LHCN-M2 (cell line): ENCODE results near the gene PTPRU. TPM values are rescaled to one million over a fixed set of nuclear protein-coding genes. Genes with fewer than 3 reads are reported as not detected.

Experiments
- DNase-seq: peaks from one replicate; pipeline ENCODE4 v3.0.0-alpha.2; 2012; ENCODE audit warnings: low read depth
- total RNA-seq: library from RNA; depleted of rRNA; stranded (reverse); fragments of >200 nt; gene quantifications from 2 replicates; pipeline ENCODE4 v1.2.3, GENCODE V29; 2014

The PTPRU gene
- total RNA-seq, 1 experiment from 2014 or later: 96.7 TPM

- peak; percentile 55 for DNase-seq
Observed at GRCh38 chr1:29243871-29244200, 7.5 kb downstream of the PTPRU start.

DNA sequence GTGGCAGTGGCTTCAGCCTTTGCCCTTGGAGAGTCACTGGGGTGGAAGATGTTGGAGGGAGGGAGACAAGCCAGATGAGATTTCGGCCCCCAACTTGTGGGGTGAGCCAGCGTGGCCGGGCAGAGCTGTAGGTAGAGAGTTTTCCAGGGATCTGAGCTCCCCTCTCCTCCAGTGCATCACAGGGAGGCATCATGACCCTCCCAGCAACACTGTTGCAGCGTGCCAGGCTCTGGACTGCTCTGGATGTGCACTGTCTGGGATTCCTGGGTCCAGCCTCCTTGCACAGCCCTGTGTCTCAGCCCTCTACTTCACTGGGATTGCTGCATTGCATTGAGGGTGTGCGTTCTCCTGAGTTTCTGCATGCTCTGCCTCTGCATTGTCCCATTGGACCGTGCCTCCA is 8.9 kb downstream of the PTPRU start:
- no peak for DNase-seq

DNA sequence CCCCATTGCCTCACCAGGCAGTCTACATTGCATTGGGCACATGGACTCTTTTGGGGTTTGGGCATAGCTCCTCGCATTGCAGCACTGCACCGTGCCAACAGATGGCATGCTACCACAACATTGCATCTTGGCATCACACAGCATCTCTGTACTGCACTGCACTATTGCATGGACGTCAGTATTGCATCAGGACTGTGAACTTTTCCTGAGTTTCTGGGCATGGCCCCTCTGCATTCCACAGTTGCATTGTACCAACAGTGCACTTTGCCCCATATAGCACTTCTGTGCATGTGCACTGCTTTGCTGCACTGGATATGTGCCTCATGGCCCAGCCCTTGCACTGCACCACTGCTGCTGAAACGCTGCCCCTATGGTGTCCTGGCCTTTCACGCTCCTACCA is 9.6 kb downstream of the PTPRU start:
- peak; percentile 56 for DNase-seq

DNA sequence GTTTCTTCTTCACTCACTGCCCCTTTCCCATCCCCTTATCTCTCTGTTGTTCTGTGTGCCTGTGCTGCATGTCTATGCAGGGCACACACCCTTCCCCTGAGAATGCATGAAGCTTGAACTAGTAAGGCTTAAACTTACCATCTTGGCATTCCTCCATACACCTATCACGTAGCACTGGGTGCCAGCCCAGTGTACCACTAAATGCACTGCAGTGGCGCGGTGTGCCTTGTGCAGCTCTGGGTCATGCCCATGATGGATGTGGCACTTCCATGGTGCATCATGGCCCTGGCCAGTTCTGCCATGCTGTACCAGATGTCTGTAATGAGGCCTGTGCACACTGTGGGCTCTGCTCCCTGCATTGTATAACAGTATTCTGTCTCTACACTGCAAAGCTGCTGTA is 10.7 kb downstream of the PTPRU start:
- no peak for DNase-seq

DNA sequence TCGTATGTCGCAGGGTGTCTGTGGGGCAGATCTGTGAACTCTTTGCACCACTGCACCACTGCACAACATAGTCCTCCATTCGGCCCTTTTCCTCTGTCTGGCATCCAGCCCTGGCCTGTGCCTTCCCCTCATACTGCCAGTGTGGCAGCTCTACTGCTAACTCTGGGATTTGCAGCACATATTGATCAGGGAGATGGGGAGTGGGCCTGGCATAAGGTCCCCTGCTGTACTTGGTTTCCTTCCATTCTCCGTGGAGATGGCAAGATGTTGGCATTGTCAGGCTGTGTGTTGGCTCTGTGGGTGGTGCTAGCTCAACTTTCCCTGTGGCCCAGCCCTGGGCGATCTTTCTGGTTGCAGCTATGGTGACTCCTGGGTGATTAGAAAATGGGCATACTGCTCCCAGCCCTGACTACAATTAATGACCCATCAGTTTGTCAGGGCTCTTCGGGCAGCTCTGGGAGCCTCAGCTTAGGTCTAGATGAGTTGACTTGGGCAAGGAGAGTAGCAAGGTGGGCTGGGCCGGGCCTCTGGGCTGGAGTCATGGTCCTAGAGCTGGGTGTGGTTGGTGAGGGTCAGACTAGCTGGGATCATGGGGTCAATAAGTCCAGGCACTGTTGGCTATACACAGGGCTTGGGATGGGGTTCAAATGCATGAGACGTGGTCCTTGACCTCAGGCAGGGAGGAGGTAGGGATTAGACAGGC is 11.4 kb downstream of the PTPRU start:
- DNase-seq: no peak

DNA sequence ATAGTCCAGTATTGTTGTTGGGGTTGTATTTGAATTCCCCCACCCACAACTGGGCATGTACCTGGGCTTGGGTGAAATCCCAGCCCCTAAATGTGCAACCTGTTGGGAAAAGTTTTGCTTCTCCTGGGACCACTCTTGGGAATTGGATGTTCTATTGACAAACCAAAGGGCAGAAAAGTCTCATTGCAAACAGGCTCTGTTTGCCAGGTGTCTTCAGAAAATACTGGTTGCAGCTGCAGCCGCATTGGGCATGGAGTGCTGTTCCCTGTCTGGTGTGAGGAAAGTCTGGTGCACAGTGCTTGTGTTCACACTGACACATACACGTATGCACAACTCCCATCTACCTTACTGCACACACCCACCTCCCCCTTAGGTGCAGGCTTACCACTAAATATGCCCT is 12.1 kb downstream of the PTPRU start:
- no peak for DNase-seq

DNA sequence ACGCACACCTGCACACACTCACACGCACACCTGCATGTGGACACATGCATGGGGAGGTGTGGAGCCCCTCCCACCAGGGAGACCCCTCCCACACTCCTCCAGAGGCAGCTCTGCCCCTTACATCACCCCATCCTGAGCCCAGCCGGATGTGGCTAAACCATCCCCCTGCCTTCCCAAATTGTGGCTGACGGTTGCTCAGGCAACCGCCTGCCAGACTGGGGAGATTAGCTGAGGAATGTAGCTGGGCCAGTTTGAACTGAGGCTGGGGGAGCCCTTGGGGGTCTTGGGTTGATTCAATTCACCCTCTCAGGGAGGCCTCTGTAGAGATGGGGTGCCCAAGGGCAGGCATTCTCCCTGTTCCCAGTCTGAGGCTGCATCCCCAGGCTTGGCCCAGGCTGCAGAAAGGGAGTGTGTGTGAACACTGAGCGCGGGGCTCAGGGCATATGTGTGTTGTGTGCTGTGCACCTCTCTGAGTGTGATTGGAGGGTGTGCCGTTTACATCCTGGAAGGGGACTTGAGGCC is 12.9 kb downstream of the PTPRU start:
- DNase-seq: peak; percentile 48

DNA sequence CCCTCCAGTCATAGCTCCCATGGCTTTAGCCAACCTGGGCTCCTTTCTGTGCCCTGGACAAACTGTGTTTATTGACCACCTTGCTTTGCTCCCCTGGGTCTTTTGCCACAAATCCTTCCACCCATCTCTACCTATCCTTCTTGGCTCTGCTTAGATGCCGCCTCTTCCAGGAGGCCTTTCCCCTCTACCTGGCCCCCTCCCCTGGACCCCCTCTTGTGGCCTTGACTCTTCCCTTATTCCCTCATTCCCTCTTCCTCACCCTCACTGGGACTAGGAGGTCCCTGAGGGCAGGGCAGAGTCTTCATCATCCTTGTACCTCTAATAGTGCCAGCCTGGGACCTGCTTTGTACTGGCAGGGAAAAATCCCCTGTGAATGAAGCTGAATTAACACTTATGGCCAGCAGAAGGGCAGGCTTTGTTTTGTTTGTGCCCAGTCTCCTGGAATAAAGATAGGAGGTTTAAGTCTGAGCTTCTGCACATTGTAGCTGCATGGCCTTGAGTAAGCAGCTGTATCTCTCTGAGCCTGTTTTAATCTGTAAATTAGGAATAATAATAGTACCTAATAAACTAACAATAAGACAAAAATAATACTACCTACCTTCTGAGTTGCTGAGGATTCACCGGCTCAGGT is 13.7 kb downstream of the PTPRU start:
- DNase-seq: no peak

- DNase-seq: no peak
Observed at GRCh38 chr1:29251164-29252124, 15.1 kb downstream of the PTPRU start.

DNA sequence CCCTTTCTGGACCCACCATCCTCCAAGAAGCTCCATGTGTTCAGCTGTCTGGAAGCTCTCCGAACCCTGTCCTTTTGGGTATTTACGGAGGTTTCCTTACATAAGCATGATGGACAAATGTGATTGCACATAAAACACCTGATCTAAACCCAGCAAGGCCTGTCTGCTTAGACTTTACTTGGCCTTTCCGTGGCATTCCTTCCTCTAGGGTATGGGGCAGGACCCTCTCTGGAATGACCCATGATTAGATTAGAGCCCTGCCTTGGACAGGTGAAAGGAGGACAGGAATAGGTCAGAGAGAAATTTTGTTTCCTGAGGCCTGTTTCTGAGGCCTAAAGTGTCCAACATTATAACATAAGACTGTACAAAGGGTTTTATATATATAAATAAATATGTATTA is 16.9 kb downstream of the PTPRU start:
- DNase-seq: no peak

DNA sequence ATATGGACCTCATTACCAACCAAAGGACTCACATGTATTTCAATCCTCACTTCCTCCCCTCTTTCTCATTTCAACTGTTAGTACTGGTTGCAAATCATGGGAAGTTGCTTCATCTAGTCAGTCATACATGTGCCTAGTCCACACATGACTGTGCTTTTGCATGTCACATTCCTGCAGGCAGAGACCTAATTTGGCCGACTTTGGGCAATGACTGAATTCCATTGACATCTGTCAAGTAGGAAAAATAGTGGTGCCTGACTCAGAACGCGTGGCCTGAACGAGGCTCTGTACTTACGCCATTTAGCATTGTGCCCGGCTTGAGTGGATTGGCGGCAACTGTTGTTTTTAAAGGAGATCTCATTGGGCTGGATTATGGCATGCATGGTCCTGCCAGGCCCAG is 18.0 kb downstream of the PTPRU start:
- DNase-seq: no peak

DNA sequence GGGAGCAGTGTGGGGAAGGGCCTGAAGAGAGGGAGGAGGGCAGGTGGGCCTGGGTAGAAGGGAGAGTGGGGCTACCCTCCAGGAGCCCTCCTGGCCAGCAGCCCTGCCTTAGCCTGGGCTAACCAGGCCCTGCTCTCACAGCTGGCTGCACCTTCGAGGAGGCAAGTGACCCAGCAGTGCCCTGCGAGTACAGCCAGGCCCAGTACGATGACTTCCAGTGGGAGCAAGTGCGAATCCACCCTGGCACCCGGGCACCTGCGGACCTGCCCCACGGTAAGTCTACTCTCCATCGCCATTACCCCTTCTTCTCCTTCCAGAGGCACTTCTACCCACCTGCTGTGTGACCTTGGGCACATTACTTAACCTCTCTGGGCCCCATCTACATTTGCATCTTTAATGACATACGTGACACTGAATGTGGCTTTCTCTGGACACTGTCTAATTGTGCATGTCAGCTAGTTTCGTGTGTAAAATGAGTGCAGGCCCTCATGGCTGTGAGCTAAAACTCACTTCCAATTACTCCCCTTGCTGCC is 18.9 kb downstream of the PTPRU start:
- DNase-seq: no peak

DNA sequence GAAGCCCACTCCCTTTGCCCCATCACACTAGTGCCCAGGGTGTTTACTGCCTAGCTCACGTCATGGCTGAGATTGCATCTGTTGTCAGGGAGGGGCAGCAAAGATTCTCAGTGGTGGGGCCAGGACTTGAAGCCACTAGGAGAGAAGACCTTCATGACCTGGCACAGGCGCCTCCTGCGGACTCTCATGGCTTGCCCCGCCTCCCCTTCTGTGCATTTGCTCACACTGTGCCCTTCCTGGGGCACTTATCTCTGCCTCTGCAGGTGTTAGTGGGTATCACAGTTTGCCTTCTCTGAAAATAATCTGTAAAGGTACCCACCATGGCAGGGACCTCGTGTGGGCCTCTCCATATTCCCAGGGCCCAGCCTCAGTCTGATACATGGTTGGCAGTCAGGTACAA is 20.1 kb downstream of the PTPRU start:
- no peak for DNase-seq

- DNase-seq: peak; percentile 64
Observed at GRCh38 chr1:29256979-29257804, 20.9 kb downstream of the PTPRU start.

- no peak for DNase-seq
Observed at GRCh38 chr1:29258189-29258975, 22.1 kb downstream of the PTPRU start.

- no peak for DNase-seq
Observed at GRCh38 chr1:29258976-29259801, 22.9 kb downstream of the PTPRU start.

DNA sequence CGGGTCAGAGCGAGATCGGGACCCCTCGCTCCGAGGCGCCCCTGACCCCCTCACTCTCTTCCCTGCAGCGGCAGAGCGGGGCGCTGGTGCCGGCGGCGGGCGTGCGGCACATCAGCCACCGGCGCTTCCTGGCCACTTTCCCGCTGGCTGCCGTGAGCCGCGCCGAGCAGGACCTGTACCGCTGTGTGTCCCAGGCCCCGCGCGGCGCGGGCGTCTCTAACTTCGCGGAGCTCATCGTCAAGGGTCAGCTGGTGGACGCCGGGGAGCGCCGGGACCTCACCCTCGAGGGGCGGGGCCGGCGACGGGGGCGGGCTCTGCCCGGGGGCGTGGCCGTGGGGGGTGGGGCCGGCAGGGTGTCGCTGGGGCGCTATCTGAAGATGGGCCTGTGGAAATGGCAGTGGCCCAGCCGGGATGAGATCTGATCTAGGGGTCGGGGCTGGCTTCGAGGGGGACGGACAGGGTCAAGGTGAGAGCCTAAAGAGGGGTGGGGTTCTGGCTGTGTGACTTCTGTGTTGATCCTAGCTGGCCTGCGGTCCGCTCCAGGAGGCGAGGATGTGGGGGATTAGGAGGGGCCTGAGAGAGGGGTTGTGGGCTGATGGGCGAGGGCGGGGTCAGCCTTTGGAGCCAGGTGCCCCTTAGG is 23.6 kb downstream of the PTPRU start:
- DNase-seq: no peak

DNA sequence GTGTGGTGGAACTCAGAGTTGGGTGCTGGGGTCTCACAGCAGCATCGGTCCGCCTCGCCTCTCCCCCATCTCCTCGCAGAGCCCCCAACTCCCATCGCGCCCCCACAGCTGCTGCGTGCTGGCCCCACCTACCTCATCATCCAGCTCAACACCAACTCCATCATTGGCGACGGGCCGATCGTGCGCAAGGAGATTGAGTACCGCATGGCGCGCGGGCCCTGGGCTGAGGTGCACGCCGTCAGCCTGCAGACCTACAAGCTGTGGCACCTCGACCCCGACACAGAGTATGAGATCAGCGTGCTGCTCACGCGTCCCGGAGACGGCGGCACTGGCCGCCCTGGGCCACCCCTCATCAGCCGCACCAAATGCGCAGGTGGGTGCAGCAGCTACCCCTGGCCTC is 24.2 kb downstream of the PTPRU start:
- DNase-seq: no peak
